Thyroid gland (tissue), 4 donors: ENCODE measurements around the gene UGGT1.

Experiments
- CTCF ChIP-seq, 6 experiments: fragments of 200-600 bp in 3 of 6; fragments of 450-650 bp in 3 of 6; sonication (generic) in 3 of 6; IDR thresholded peaks; one replicate each; pipeline ENCODE4 v1.5.1; 2016 to 2019; ENCODE audit warnings: antibody characterized with exemption in 6 of 6, mild to moderate bottlenecking in 2 of 6, inconsistent platforms in 1 of 6, moderate library complexity in 1 of 6
- POLR2A ChIP-seq, 2 donors: fragments of 450-650 bp; IDR thresholded peaks; one replicate each; pipeline ENCODE4 v1.6.1; 2017; ENCODE audit warnings: antibody characterized with exemption in 2 of 2, mild to moderate bottlenecking in 2 of 2, moderate library complexity in 1 of 2

- TF ChIP-seq POLR2A (IDR thresholded peaks at IDR 0.05) (no peak), CTCF (IDR thresholded peaks at IDR 0.05) (no peak)
Observed at GRCh38 chr2:128108166-128108565, 17.2 kb downstream of the UGGT1 start.
